ENCODE results near the gene PTPRF.

DNA sequence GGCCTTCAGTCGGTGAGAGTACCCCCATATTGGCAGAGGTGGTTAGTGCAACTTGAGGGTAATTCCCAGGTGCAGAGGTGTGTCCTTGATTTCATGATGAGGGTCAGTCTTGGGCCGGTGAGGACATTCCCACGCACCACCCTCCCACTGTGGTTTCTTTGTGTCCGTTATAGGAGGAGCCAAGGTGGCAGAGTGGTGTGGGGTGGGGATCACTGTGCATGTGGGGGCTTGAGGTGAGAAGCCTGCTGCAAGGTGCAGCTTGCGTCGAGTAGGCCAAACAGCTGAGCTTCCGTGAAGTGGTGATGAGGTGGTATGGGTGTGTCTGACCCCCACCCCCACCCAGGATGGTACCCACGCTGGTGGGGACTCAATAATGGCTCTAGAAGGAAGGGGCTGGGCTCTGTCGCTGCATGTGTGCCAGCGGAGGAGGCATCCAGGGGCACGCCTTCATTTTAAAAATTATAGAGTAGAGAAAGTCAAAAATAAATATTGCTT, 6.2 kb downstream of the PTPRF start:
- TF ChIP-seq POLR2A (IDR thresholded peaks at IDR 0.05), result no peak
- TF ChIP-seq, protein P1, sequence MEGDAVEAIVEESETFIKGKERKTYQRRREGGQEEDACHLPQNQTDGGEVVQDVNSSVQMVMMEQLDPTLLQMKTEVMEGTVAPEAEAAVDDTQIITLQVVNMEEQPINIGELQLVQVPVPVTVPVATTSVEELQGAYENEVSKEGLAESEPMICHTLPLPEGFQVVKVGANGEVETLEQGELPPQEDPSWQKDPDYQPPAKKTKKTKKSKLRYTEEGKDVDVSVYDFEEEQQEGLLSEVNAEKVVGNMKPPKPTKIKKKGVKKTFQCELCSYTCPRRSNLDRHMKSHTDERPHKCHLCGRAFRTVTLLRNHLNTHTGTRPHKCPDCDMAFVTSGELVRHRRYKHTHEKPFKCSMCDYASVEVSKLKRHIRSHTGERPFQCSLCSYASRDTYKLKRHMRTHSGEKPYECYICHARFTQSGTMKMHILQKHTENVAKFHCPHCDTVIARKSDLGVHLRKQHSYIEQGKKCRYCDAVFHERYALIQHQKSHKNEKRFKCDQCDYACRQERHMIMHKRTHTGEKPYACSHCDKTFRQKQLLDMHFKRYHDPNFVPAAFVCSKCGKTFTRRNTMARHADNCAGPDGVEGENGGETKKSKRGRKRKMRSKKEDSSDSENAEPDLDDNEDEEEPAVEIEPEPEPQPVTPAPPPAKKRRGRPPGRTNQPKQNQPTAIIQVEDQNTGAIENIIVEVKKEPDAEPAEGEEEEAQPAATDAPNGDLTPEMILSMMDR (IDR thresholded peaks at IDR 0.05), result no peak
